ENCODE measurements around the gene FRAS1. TPM values are rescaled to one million over a fixed set of nuclear protein-coding genes. Genes with fewer than 3 reads are reported as not detected.

FRAS1 gene
- total and polyA plus RNA-seq, 11 donors, result 0.57 to 13.4 (median 3.2) TPM

DNA sequence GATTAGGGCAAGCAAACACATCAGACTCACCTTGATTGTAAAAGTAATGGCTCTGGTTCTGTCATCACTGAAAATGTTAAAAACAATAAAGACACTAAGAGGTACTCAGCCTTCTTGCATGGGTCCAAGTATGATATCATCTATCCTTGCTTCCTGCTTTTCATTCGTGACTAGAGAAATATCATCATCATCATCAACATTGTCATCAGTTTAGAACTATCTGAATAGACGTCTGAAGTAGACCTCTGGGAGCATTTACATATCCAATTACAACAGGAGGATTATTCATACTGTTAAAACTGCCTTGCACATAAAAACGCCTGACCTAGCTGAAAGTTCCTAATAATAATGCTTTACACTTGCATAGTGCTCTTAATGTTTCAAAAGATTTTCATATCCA lies 9.8 kb upstream of the FRAS1 start:
- 49 to 62% (median 52%) methylated on average over 3 of the region's 3 CpGs for WGBS, 4 donors
- Histone ChIP-seq H3K27ac (no peak overlapping the region), H3K27me3 (no peaks in the 10 kb centered on the region), H3K4me1 (no peaks in the 10 kb centered on the region), H3K36me3 (no peaks in the 10 kb centered on the region), H3K4me3 (no peak overlapping the region), H3K9me3 (no peaks in the 10 kb centered on the region)
- DNase-seq (no peak), ATAC-seq (no peak)
- intact Hi-C loops (cut with DNase I), result no loop called here
- TF ChIP-seq, protein P1, sequence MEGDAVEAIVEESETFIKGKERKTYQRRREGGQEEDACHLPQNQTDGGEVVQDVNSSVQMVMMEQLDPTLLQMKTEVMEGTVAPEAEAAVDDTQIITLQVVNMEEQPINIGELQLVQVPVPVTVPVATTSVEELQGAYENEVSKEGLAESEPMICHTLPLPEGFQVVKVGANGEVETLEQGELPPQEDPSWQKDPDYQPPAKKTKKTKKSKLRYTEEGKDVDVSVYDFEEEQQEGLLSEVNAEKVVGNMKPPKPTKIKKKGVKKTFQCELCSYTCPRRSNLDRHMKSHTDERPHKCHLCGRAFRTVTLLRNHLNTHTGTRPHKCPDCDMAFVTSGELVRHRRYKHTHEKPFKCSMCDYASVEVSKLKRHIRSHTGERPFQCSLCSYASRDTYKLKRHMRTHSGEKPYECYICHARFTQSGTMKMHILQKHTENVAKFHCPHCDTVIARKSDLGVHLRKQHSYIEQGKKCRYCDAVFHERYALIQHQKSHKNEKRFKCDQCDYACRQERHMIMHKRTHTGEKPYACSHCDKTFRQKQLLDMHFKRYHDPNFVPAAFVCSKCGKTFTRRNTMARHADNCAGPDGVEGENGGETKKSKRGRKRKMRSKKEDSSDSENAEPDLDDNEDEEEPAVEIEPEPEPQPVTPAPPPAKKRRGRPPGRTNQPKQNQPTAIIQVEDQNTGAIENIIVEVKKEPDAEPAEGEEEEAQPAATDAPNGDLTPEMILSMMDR (IDR thresholded peaks at IDR 0.05), result no peak
- no peak for TF ChIP-seq POLR2A (IDR thresholded peaks at IDR 0.05)

DNA sequence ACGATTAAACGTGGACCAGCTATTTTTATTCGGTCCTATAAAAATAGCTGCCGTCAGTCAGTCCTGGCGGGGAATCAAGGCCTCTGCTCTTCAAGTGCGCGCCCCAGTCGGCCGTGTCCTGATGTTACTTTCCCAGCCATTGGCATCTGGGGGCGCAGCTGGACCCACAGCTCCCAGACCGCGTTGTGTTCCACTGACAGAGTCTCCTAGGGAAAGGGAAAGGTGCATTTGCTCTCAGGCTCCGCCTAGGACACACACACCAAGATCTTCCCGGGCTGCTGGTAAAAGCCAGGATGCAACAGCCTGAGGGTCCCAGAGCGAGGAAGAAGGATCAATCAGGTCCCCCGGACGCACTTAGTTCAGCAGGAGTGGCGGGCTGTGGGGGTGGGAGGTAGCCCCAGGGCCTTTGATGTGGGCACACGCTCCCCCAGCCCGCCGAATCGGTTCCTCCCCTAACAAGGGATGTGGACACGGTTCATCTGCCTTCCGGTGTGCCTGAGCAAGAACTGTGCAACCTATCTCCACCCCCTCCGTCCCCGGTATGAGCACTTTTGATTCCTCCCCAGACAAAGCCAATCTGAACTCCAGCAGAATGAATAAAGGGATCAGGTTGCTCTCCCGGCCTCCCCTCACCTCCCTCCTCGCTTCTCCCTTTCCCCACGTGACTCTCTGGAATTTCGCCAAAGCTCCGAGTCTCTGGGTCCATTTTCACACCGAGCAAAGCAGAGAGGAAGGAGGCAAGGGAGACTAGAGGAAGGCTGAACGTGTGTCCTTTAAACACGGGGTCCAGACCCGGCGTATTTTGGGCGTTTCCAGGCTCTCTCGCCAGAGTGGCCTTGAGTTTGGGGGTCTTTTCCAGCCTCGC lies 626 bp upstream of the FRAS1 start:
- no peaks in the 10 kb centered on the region for H3K9me3 ChIP-seq
- intact Hi-C loops (cut with DNase I), result loop anchor here in 6 of 10 donors (2.0 to 10.0 kb wide), 7 partner anchors 46 to 718 kb away; partner anchors contain the start of gene BMP2K (in 1 of the 6)
- ATAC-seq, result peak; percentile 81 to 84 (median 82)
- no peaks in the 10 kb centered on the region for H3K36me3 ChIP-seq
- peak overlapping the region in 11 of 12 donors; percentile 19 to 91 (median 87) for H3K27ac ChIP-seq
- H3K27me3 ChIP-seq, result peaks cover 0 to 47% (median 0%) of the 10 kb centered on the region in 9 donors
- WGBS, 4 donors, result 2 to 6% (median 3%) methylated on average over 31 to 39 of the region's 39 CpGs
- peaks cover 0 to 29% (median 3%) of the 10 kb centered on the region in 12 donors for H3K4me1 ChIP-seq
- peak; percentile 70 to 89 (median 82) for DNase-seq
- H3K4me3 ChIP-seq, result peak overlapping the region; percentile 49 to 82 (median 67)
- peak in 1 of 2 donors; percentile 37 for TF ChIP-seq POLR2A (IDR thresholded peaks at IDR 0.05)
- TF ChIP-seq, protein P1 (IDR thresholded peaks at IDR 0.05), result peak in 2 of 12 donors; percentile 12 to 19

DNA sequence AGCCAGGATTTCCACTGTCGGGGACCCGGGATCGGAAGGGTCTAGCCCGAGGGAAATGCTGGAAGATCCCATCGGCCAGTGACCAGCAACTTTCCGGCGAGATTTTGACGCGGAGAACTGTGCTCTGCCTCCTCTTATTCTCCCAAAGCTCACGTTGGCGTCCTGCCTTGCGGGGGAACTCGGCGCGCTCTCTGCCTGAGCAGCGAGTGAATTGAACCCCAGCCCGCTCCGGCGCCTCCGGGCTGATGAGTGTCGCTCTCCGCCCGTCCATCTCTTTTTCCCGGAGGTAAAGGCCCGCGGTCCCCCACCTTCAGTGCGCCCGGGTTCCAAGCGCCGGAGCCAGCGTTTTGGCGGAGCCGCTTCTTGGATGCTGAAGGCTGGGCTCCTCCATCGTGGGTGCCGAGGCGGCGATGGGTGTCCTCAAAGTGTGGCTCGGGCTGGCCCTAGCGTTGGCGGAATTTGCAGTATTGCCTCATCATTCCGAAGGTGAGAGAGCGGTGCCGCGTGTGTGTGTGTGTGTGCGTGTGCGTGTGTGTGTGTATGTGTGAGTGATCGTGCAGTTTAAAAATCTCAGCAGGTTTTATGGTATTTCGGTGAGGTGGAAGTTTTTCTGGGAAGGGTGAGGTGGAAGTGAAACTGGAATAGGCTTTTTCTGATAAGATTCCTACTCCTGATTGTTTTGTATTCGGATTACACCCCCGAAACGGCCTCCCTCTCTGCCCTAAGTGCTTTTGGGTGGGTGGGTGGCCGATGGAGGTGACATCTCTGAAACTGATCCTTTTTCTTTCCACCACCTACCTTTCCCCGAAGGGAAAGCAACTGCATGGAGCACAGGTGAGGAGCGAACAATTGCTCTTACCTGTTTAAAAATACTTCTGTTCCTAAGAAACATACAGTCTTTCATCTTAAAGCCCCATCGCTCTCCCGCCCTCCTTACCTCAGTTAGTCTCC lies 752 bp downstream of the FRAS1 start:
- peaks cover 0 to 47% (median 0%) of the 10 kb centered on the region in 9 donors for H3K27me3 ChIP-seq
- 0 to 1% (median 0%) methylated on average over 45 to 56 of the region's 56 CpGs for WGBS, 4 donors
- peak overlapping the region in 9 of 12 donors; percentile 76 to 91 (median 87) for H3K27ac ChIP-seq
- DNase-seq (peak; percentile 37 to 71 (median 45)), ATAC-seq (peak in 2 of 4 donors; percentile 8 to 23)
- H3K9me3 ChIP-seq, result no peaks in the 10 kb centered on the region
- H3K4me3 ChIP-seq, result peak overlapping the region; percentile 49 to 82 (median 67)
- intact Hi-C loops (cut with DNase I), result loop anchor here in 7 of 10 donors (2.0 to 10.0 kb wide), 7 partner anchors 44 to 717 kb away; partner anchors contain the start of gene BMP2K (in 1 of the 7)
- H3K4me1 ChIP-seq, result peaks cover 0 to 29% (median 3%) of the 10 kb centered on the region in 12 donors
- H3K36me3 ChIP-seq, result no peaks in the 10 kb centered on the region
- no peak for TF ChIP-seq POLR2A (IDR thresholded peaks at IDR 0.05)
- TF ChIP-seq, protein P1 (IDR thresholded peaks at IDR 0.05), result no peak

Measured in heart left ventricle (tissue), 16 donors.